ENCODE measurements around the gene PER1. TPM values are rescaled to one million over a fixed set of nuclear protein-coding genes. Genes with fewer than 3 reads are reported as not detected.

Gene PER1
- 13.9 and 15.4 TPM in 2 replicates for total RNA-seq (2014; rRNA removed; shearing (Covaris generic))
- 38.0 and 48.0 TPM in 2 replicates for total RNA-seq (2022)
- Bru-seq, nascent RNA, result percentile 52 among the genes with signal in this experiment
- BruChase-seq, experiment 1, labeled RNA remaining after a 6-hour chase, result percentile 58 among the genes with signal in this experiment
- BruChase-seq, experiment 2, labeled RNA remaining after a 2-hour chase, result percentile 73 among the genes with signal in this experiment
- long read RNA-seq, full-length matches to known transcripts, result 2 of 24 reads
- long read RNA-seq, partial matches to known transcripts, result 14 of 24 reads
- long read RNA-seq, other reads (novel, unspliced or antisense), result 8 of 24 reads

GRCh38 chr17:8152112-8152775 lies at the start of gene PER1:
TSS of gene PER1 (minus strand) at chr17:8152404. CDS start at chr17:8150706, 1,698 bp downstream.
- POLR2A ChIA-PET, result interaction anchor here (0.6 to 1.0 kb wide), 2 partner anchors 15 to 23 kb away, joined by 3 read pairs; no protein-coding TSS in a partner anchor
- intact Hi-C loops (cut with micrococcal nuclease; ENCODE audit: unreplicated experiment), result loop anchor here (10.0 kb wide), 1 partner anchor 317 kb away; the partner anchor contains the start of gene KDM6B

GRCh38 chr17:8192070-8192815 lies 40.0 kb upstream of the PER1 start:
- intact Hi-C loops (cut with micrococcal nuclease; ENCODE audit: unreplicated experiment), result no loop called here
- Histone ChIP-seq H4K20me1 (ENCODE audit: insufficient read depth, low read length) (peaks cover 6% of the 10 kb centered on the region; the same call in 1 of the 2 replicates), H2AFZ (ENCODE audit: low read length) (peak overlapping the region; percentile 68), H3K4me3 (ENCODE audit: low read depth, low read length, poor library complexity, severe bottlenecking) (peak overlapping the region; percentile 65), H3K36me3 (ENCODE audit: insufficient read depth, low read length) (no peaks in the 10 kb centered on the region), H3K4me1 (ENCODE audit: insufficient read depth, low read length, poor library complexity, severe bottlenecking) (peaks cover 44% of the 10 kb centered on the region), H3K9me3 (ENCODE audit: low read length) (no peaks in the 10 kb centered on the region), H3K9me2 (ENCODE audit: insufficient read depth, low read length) (no peaks in the 10 kb centered on the region), H3K79me2 (ENCODE audit: insufficient read depth, low read depth, low read length) (peaks cover 11% of the 10 kb centered on the region; the same call in 1 of the 2 replicates), H3K4me2 (ENCODE audit: low read length) (peak overlapping the region; percentile 72), H3K27ac (ENCODE audit: low read depth, low read length, poor library complexity, severe bottlenecking) (peak overlapping the region; percentile 60)
- TSS peak; percentile 91 for BruUV-seq (replicated peaks)
- POLR2A ChIA-PET, result interaction anchor here (0.6 to 5.9 kb wide), 14 partner anchors 11 to 190 kb away, joined by 3 to 75 read pairs (median 5); partner anchors contain the start of genes AURKB, CTC1, SLC25A35 and TMEM107
- TF ChIP-seq CTCF (conservative IDR thresholded peaks at IDR 0.05; ENCODE audit: low read length), result no peak
- TF ChIP-seq EZH2phosphoT487 (IDR thresholded peaks at IDR 0.05; ENCODE audit: borderline replicate concordance, low read depth, low read length), result no peak
- CTCF ChIA-PET (ENCODE audit: unreplicated experiment), result interaction anchor here (1.2 to 1.9 kb wide), 2 partner anchors 29 to 109 kb away, joined by 4 read pairs; no protein-coding TSS in a partner anchor
- peak; percentile 91 for DNase-seq (ENCODE audit: low spot score)

More at GRCh38 chr17:8152112-8152775, at the start of gene PER1:
- Histone ChIP-seq H3K27ac (ENCODE audit: low read depth, low read length, poor library complexity, severe bottlenecking) (peak within 1 kb of the TSS; percentile 70), H3K79me2 (ENCODE audit: insufficient read depth, low read depth, low read length) (peaks cover 12% of the 10 kb centered on the region; the same call in 1 of the 2 replicates), H3K9me3 (ENCODE audit: low read length) (no peaks in the 10 kb centered on the region), H3K4me2 (ENCODE audit: low read length) (peak within 1 kb of the TSS; percentile 95), H4K20me1 (ENCODE audit: insufficient read depth, low read length) (no peaks in the 10 kb centered on the region; the same call in 1 of the 2 replicates), H2AFZ (ENCODE audit: low read length) (peak within 1 kb of the TSS; percentile 16; the same call in 1 of the 2 replicates), H3K9me2 (ENCODE audit: insufficient read depth, low read length) (no peaks in the 10 kb centered on the region), H3K36me3 (ENCODE audit: insufficient read depth, low read length) (peaks cover 29% of the 10 kb centered on the region), H3K4me1 (ENCODE audit: insufficient read depth, low read length, poor library complexity, severe bottlenecking) (peaks cover 51% of the 10 kb centered on the region), H3K4me3 (ENCODE audit: low read depth, low read length, poor library complexity, severe bottlenecking) (peak within 1 kb of the TSS; percentile 82)
- TF ChIP-seq CTCF (conservative IDR thresholded peaks at IDR 0.05; ENCODE audit: low read length), result no peak
- TF ChIP-seq EZH2phosphoT487 (IDR thresholded peaks at IDR 0.05; ENCODE audit: borderline replicate concordance, low read depth, low read length), result no peak
- BruUV-seq (replicated peaks), result no TSS peak
- CTCF ChIA-PET (ENCODE audit: unreplicated experiment), result interaction anchor here (0.6 kb wide), 1 partner anchor 317 kb away, joined by 5 read pairs; no protein-coding TSS in a partner anchor
- DNase-seq (ENCODE audit: low spot score), result peak; percentile 89
